ENCODE measurements around the gene GRK2.

DNA sequence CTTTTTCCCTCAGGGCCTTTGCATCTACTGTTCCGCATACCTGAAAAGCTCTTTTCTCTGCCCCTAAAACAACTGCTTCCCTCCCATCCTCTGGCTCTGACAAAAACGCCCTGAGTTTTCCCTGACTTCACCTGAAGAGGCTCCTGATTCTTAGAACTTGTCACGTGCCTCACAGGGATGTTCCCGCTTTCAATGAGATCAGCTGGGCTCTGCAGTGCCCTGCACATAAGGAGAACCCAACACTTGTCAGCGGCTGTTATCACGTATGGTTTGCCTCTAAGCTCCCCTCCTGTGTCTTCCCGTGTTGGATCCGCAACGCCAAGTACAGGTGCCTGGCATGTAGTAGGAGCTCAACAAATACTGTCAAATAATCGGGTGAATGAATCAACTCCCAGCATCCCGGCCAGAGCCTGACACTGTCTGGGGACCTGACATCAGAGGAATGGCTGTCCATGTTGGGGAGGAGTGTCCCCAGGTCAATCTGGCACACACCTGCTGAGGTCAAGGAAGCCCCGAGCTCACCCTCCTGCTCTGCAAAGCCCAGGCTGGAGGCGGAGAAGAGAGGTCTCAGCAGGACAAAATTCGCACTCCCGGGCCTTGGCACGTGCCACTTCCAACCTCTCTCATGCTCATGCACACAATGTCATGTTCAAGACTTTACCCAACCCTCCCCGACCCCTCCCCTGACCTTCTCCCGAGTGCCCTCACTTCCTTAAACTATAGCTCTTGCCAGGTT lies 4.2 kb upstream of the GRK2 start:
- no peak for TF ChIP-seq POLR2A (IDR thresholded peaks at IDR 0.05)
- TF ChIP-seq, protein P1, sequence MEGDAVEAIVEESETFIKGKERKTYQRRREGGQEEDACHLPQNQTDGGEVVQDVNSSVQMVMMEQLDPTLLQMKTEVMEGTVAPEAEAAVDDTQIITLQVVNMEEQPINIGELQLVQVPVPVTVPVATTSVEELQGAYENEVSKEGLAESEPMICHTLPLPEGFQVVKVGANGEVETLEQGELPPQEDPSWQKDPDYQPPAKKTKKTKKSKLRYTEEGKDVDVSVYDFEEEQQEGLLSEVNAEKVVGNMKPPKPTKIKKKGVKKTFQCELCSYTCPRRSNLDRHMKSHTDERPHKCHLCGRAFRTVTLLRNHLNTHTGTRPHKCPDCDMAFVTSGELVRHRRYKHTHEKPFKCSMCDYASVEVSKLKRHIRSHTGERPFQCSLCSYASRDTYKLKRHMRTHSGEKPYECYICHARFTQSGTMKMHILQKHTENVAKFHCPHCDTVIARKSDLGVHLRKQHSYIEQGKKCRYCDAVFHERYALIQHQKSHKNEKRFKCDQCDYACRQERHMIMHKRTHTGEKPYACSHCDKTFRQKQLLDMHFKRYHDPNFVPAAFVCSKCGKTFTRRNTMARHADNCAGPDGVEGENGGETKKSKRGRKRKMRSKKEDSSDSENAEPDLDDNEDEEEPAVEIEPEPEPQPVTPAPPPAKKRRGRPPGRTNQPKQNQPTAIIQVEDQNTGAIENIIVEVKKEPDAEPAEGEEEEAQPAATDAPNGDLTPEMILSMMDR (IDR thresholded peaks at IDR 0.05), result no peak
